Keratinocyte (primary cell): ENCODE data around the gene HS3ST2. TPM values are rescaled to one million over a fixed set of nuclear protein-coding genes. Genes with fewer than 3 reads are reported as not detected.

Source experiments
- DNase-seq: peaks from one replicate; pipeline ENCODE4 v3.0.0-alpha.2; 2011; ENCODE audit warnings: low read depth, missing footprints, low spot score
- FAIRE-seq: peaks from 2 replicates; lab custom pipeline; 2011; peaks lifted over from hg19 to GRCh38; lab: Jason Lieb, UNC
- H2AFZ ChIP-seq: 2 replicates; pipeline ENCODE4 v1.6.0; 2012; ENCODE audit warnings: low read length, control low read depth, inconsistent platforms; ENCODE audit not compliant: control insufficient read depth
- H3K27ac ChIP-seq: 2 replicates; pipeline ENCODE4 v1.5.1; 2011; ENCODE audit warnings: low read length; ENCODE audit not compliant: control insufficient read depth, insufficient read depth
- H3K27me3 ChIP-seq: 3 replicates; pipeline ENCODE4 v1.6.0; 2011; ENCODE audit warnings: low read length; ENCODE audit not compliant: control insufficient read depth, insufficient read depth; ENCODE audit errors: extremely low read depth
- H3K36me3 ChIP-seq, 2 experiments: 2 replicates in 1 of 2; 3 replicates in 1 of 2; pipeline ENCODE4 v1.5.1; 2011; ENCODE audit warnings: low read length in 2 of 2, mild to moderate bottlenecking in 1 of 2; ENCODE audit not compliant: control insufficient read depth in 2 of 2, insufficient read depth in 2 of 2; ENCODE audit errors: extremely low read depth in 1 of 2
- H3K4me1 ChIP-seq: 3 replicates; pipeline ENCODE4 v1.5.1; 2011; ENCODE audit warnings: low read length; ENCODE audit not compliant: control insufficient read depth, insufficient read depth; ENCODE audit errors: extremely low read depth
- H3K4me2 ChIP-seq: 3 replicates; pipeline ENCODE4 v1.6.0; 2011; ENCODE audit warnings: low read depth, low read length; ENCODE audit not compliant: control insufficient read depth, insufficient read depth; ENCODE audit errors: extremely low read depth
- H3K4me3 ChIP-seq, 3 experiments: fragments of 200-600 bp in 1 of 3; sonication (generic) in 1 of 3; 2 replicates in 2 of 3; 3 replicates in 1 of 3; pipeline ENCODE4 v1.5.1; 2011 to 2016; ENCODE audit warnings: low read length in 3 of 3, mild to moderate bottlenecking in 3 of 3, control low read depth in 2 of 3, inconsistent platforms in 1 of 3, low read depth in 1 of 3, mixed read lengths in 1 of 3, mixed run types in 1 of 3, moderate library complexity in 1 of 3; ENCODE audit not compliant: control insufficient read depth in 2 of 3, insufficient read depth in 2 of 3; ENCODE audit errors: extremely low read depth in 1 of 3
- H3K79me2 ChIP-seq: 2 replicates; pipeline ENCODE4 v1.6.0; 2012; ENCODE audit warnings: low read length; ENCODE audit not compliant: control insufficient read depth, insufficient read depth
- H3K9ac ChIP-seq: 3 replicates; pipeline ENCODE4 v1.6.0; 2011; ENCODE audit warnings: low read length; ENCODE audit not compliant: control insufficient read depth, insufficient read depth; ENCODE audit errors: extremely low read depth
- H3K9me1 ChIP-seq: 3 replicates; pipeline ENCODE4 v1.6.0; 2011; ENCODE audit warnings: low read length; ENCODE audit not compliant: control insufficient read depth, insufficient read depth; ENCODE audit errors: extremely low read depth
- H3K9me3 ChIP-seq: 2 replicates; pipeline ENCODE4 v1.5.1; 2012; ENCODE audit warnings: low read depth, low read length; ENCODE audit not compliant: control insufficient read depth
- H4K20me1 ChIP-seq: 3 replicates; pipeline ENCODE4 v1.6.0; 2011; ENCODE audit warnings: low read length; ENCODE audit not compliant: control insufficient read depth, insufficient read depth; ENCODE audit errors: extremely low read depth
- EZH2 ChIP-seq: IDR thresholded peaks from one replicate; pipeline ENCODE4 v1.6.1; 2012; ENCODE audit warnings: inconsistent platforms, mild to moderate bottlenecking, low read length, moderate library complexity
- dilution Hi-C: fragments of 300-500 bp; cut with MboI; formaldehyde crosslinking; loops from one replicate; pipeline ENCODE4 v1.7.0; 2020; ENCODE audit warnings: low sequenced_read_pairs; ENCODE audit not compliant: extremely low pct_ligation_motif_present
- polyA plus RNA-seq, 5 experiments: library from polyadenylated mRNA; depleted of rRNA in 3 of 5; stranded (reverse) in 3 of 5; stranded (forward) in 1 of 5; unstranded in 1 of 5; fragments of >200 nt; gene quantifications; 1 replicate in 1 of 5; 2 replicates in 3 of 5; 3 replicates in 1 of 5; pipeline versions ENCODE4 v1.2.1 to v1.2.3, GENCODE V29; 2011 to 2012; ENCODE audit warnings: missing spikeins in 2 of 5, low read depth in 1 of 5, low replicate concordance in 1 of 5
- TF ChIP-seq, protein P1 (sequence below), 3 experiments: IDR thresholded peaks in 1 of 3; conservative IDR thresholded peaks in 1 of 3; optimal IDR thresholded peaks in 1 of 3; 2 replicates in 2 of 3; 3 replicates in 1 of 3; pipeline versions ENCODE3 to v1.5.1; 2011; ENCODE audit warnings: low read length in 3 of 3, mild to moderate bottlenecking in 3 of 3, moderate library complexity in 2 of 3, control low read depth in 1 of 3, inconsistent platforms in 1 of 3; ENCODE audit not compliant: insufficient read depth in 2 of 3; ENCODE audit errors: extremely low read depth in 1 of 3

Gene HS3ST2
- polyA plus RNA-seq, 1 donor (not counting 4 experiments of a cell fraction or from before 2014, with no cell fraction given): 6.3 TPM

DNA sequence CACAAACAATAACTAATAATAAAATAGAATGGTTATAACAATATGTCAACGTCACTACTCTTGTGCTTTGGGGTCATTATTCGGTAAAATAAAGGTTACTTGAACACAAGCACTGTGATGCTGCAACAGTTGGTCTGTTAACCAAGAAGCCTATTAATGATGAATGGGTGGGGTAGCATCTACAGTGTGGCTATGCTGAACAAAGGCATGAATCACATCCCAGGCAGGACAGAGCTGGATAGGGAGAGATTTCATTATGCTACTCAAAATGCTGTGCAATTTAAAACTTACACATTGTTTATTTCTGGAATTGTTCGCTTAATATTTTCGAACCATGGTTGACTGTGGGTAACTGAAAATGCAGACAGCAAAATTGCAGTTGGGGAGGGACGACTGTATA is 9.1 kb upstream of the HS3ST2 start:
- Histone ChIP-seq H3K9ac (no peak overlapping the region), H3K36me3 (no peaks in the 10 kb centered on the region), H3K4me2 (no peak overlapping the region), H4K20me1 (no peaks in the 10 kb centered on the region), H3K9me1 (no peaks in the 10 kb centered on the region), H3K27me3 (no peaks in the 10 kb centered on the region), H3K9me3 (no peaks in the 10 kb centered on the region), H3K79me2 (no peaks in the 10 kb centered on the region), H3K4me3 (no peak overlapping the region), H2AFZ (no peak overlapping the region), H3K4me1 (no peaks in the 10 kb centered on the region), H3K27ac (no peak overlapping the region)
- dilution Hi-C loops: no loop called here
- DNase-seq: no peak
- no peak for FAIRE-seq
- TF ChIP-seq EZH2: no peak
- TF ChIP-seq, protein P1, sequence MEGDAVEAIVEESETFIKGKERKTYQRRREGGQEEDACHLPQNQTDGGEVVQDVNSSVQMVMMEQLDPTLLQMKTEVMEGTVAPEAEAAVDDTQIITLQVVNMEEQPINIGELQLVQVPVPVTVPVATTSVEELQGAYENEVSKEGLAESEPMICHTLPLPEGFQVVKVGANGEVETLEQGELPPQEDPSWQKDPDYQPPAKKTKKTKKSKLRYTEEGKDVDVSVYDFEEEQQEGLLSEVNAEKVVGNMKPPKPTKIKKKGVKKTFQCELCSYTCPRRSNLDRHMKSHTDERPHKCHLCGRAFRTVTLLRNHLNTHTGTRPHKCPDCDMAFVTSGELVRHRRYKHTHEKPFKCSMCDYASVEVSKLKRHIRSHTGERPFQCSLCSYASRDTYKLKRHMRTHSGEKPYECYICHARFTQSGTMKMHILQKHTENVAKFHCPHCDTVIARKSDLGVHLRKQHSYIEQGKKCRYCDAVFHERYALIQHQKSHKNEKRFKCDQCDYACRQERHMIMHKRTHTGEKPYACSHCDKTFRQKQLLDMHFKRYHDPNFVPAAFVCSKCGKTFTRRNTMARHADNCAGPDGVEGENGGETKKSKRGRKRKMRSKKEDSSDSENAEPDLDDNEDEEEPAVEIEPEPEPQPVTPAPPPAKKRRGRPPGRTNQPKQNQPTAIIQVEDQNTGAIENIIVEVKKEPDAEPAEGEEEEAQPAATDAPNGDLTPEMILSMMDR (optimal IDR thresholded peaks at IDR 0.05 in 1 of 3, IDR thresholded peaks at IDR 0.05 in 1 of 3, conservative IDR thresholded peaks at IDR 0.05 in 1 of 3; ENCODE audit: extremely low read depth in 1 of 3, insufficient read depth in 2 of 3, low read length in 3 of 3): no peak

DNA sequence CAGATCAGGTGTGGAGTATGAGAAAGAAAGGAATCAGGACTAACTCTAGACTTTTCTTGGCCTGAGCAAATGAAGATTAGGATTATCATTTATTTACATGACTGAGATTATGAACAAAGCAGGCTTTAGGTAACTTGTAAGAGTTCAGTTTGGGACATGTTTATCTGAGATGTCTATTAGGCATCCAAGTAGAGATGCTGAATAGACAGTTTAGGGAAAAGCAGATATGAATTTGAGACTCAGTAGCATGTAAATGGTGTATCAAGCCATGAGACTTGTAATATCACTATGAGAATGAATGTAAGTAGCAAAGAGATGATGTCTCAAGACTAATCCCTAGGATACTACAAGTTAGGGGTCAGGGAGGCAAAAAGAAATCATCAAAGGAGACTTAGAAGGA is 8.6 kb upstream of the HS3ST2 start:
- Histone ChIP-seq H2AFZ (no peak overlapping the region), H3K9me3 (no peaks in the 10 kb centered on the region), H3K4me3 (no peak overlapping the region), H3K4me1 (no peaks in the 10 kb centered on the region), H3K4me2 (no peak overlapping the region), H3K27me3 (no peaks in the 10 kb centered on the region), H4K20me1 (no peaks in the 10 kb centered on the region), H3K9me1 (no peaks in the 10 kb centered on the region), H3K27ac (no peak overlapping the region), H3K36me3 (no peaks in the 10 kb centered on the region), H3K9ac (no peak overlapping the region), H3K79me2 (no peaks in the 10 kb centered on the region)
- dilution Hi-C loops: no loop called here
- FAIRE-seq (peak; percentile 5), DNase-seq (no peak)
- TF ChIP-seq, protein P1 (optimal IDR thresholded peaks at IDR 0.05 in 1 of 3, IDR thresholded peaks at IDR 0.05 in 1 of 3, conservative IDR thresholded peaks at IDR 0.05 in 1 of 3; ENCODE audit: extremely low read depth in 1 of 3, insufficient read depth in 2 of 3, low read length in 3 of 3): no peak
- TF ChIP-seq EZH2: no peak
